ENCODE data around the gene CPED1.

CPED1 gene

GRCh38 chr7:120986650-120987049 lies 1.9 kb upstream of the CPED1 start:
- TF ChIP-seq, protein P1, sequence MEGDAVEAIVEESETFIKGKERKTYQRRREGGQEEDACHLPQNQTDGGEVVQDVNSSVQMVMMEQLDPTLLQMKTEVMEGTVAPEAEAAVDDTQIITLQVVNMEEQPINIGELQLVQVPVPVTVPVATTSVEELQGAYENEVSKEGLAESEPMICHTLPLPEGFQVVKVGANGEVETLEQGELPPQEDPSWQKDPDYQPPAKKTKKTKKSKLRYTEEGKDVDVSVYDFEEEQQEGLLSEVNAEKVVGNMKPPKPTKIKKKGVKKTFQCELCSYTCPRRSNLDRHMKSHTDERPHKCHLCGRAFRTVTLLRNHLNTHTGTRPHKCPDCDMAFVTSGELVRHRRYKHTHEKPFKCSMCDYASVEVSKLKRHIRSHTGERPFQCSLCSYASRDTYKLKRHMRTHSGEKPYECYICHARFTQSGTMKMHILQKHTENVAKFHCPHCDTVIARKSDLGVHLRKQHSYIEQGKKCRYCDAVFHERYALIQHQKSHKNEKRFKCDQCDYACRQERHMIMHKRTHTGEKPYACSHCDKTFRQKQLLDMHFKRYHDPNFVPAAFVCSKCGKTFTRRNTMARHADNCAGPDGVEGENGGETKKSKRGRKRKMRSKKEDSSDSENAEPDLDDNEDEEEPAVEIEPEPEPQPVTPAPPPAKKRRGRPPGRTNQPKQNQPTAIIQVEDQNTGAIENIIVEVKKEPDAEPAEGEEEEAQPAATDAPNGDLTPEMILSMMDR (IDR thresholded peaks at IDR 0.05), result no peak
- H3K9me3 ChIP-seq (ENCODE audit: control insufficient read depth, low read length), result no peaks in the 10 kb centered on the region
- no peak overlapping the region for H3K4me2 ChIP-seq (ENCODE audit: low read length)
- H2AFZ ChIP-seq, result no peak overlapping the region
- H3K4me1 ChIP-seq, result no peaks in the 10 kb centered on the region
- H3K27me3 ChIP-seq (ENCODE audit: control insufficient read depth, insufficient read depth, low read length), result no peaks in the 10 kb centered on the region
- no peaks in the 10 kb centered on the region for H3K79me2 ChIP-seq
- no peak overlapping the region for H3K27ac ChIP-seq
- no peak overlapping the region for H3K4me3 ChIP-seq (ENCODE audit: low read depth, low read length)
- H3K36me3 ChIP-seq (ENCODE audit: control insufficient read depth, insufficient read depth, low read length), result no peaks in the 10 kb centered on the region
- H3K9ac ChIP-seq, result no peak overlapping the region

DNA sequence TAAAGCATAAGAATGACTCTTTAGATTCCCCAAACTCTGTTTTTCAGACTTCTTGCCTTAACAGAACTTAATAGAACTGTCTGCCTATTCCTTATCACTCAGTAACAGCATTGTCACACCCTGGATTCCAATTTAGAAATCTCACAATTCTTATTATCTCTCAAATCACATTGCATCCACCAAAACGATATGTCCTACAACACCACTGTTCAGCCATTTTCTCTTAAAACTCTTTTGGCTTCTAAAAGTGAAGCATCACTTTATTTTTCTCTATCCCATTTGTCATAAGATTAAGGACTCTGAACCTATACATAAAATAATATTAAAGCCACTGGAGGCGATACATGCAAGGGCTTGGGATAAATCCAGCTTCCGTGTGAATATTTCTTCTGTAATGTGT lies 1.2 kb upstream of the CPED1 start:
- H3K4me2 ChIP-seq (ENCODE audit: low read length), result no peak overlapping the region
- H3K9me3 ChIP-seq (ENCODE audit: control insufficient read depth, low read length), result no peaks in the 10 kb centered on the region
- no peak overlapping the region for H3K4me3 ChIP-seq (ENCODE audit: low read depth, low read length)
- no peak overlapping the region for H3K27ac ChIP-seq
- no peak overlapping the region for H2AFZ ChIP-seq
- H3K27me3 ChIP-seq (ENCODE audit: control insufficient read depth, insufficient read depth, low read length), result no peaks in the 10 kb centered on the region
- TF ChIP-seq, protein P1 (IDR thresholded peaks at IDR 0.05), result no peak
- no peak overlapping the region for H3K9ac ChIP-seq
- H3K4me1 ChIP-seq, result no peaks in the 10 kb centered on the region
- H3K36me3 ChIP-seq (ENCODE audit: control insufficient read depth, insufficient read depth, low read length), result no peaks in the 10 kb centered on the region
- no peaks in the 10 kb centered on the region for H3K79me2 ChIP-seq

GRCh38 chr7:120987683-120988590 lies 574 bp upstream of the CPED1 start:
- Histone ChIP-seq H3K4me2 (ENCODE audit: low read length) (peak overlapping the region; percentile 66), H3K4me1 (no peaks in the 10 kb centered on the region), H3K27ac (no peak overlapping the region), H3K4me3 (ENCODE audit: low read depth, low read length) (peak overlapping the region; percentile 49), H3K9me3 (ENCODE audit: control insufficient read depth, low read length) (no peaks in the 10 kb centered on the region), H3K27me3 (ENCODE audit: control insufficient read depth, insufficient read depth, low read length) (no peaks in the 10 kb centered on the region), H3K9ac (no peak overlapping the region), H2AFZ (peak overlapping the region; percentile 14), H3K79me2 (no peaks in the 10 kb centered on the region), H3K36me3 (ENCODE audit: control insufficient read depth, insufficient read depth, low read length) (no peaks in the 10 kb centered on the region)
- TF ChIP-seq, protein P1 (IDR thresholded peaks at IDR 0.05), result peak; percentile 82

GRCh38 chr7:120989257-120990220 lies 1.0 kb downstream of the CPED1 start:
- peak overlapping the region; percentile 66 for H3K4me2 ChIP-seq (ENCODE audit: low read length)
- peak overlapping the region; percentile 14 for H2AFZ ChIP-seq
- H3K9ac ChIP-seq, result no peak overlapping the region
- no peaks in the 10 kb centered on the region for H3K79me2 ChIP-seq
- H3K36me3 ChIP-seq (ENCODE audit: control insufficient read depth, insufficient read depth, low read length), result no peaks in the 10 kb centered on the region
- H3K4me3 ChIP-seq (ENCODE audit: low read depth, low read length), result peak overlapping the region; percentile 49
- H3K4me1 ChIP-seq, result no peaks in the 10 kb centered on the region
- peak overlapping the region; percentile 3 for H3K27ac ChIP-seq
- TF ChIP-seq, protein P1 (IDR thresholded peaks at IDR 0.05), result no peak
- no peaks in the 10 kb centered on the region for H3K9me3 ChIP-seq (ENCODE audit: control insufficient read depth, low read length)
- no peaks in the 10 kb centered on the region for H3K27me3 ChIP-seq (ENCODE audit: control insufficient read depth, insufficient read depth, low read length)
